Measurements from ENCODE around the gene IRGC. TPM values are rescaled to one million over a fixed set of nuclear protein-coding genes. Genes with fewer than 3 reads are reported as not detected.

IRGC gene
- total and polyA plus RNA-seq, 9 of the 15 experiments (the other 6 are each of a cell fraction or from before 2014, with no cell fraction given): not detected

DNA sequence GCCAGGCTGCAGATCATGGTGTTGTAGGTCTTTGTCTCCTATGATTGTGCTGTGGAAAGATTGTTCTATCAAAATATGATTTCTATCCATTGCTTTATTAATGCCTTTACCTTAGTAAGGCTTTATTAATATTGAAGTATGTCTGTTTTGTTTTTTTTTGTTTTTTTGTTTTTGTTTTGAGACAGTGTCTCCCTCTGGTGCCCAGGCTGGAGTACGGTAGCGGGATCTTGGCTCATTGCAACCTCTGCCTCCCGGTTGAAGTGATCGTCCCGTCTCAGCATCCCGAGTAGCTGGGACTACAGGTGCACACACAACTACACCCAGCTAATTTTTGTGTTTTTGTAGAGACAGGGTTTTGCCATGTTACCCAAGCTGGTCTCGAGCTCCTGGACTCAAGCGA, 7.7 kb downstream of the IRGC start (continued):
- TF ChIP-seq ZNF445 (CRISPR knock-in tag; IDR thresholded peaks at IDR 0.05; ENCODE audit: low read depth) (no peak), CC2D1A (IDR thresholded peaks at IDR 0.05) (peak; percentile 55), HDGF (IDR thresholded peaks at IDR 0.05) (0 out of 2 replicates have a peak, but pooled peaks have one; percentile 41), MAFK (IDR thresholded peaks at IDR 0.05; ENCODE audit: low read length) (no peak), MNT (conservative IDR thresholded peaks at IDR 0.05) (no peak), SMAD4 (CRISPR knock-in tag; conservative IDR thresholded peaks at IDR 0.05) (no peak)

- Histone ChIP-seq H3K27ac (ENCODE audit: extremely low read depth, low read depth, low read length) (no peak overlapping the region), H4K20me1 (replicated peaks; ENCODE audit: control insufficient read depth, insufficient read depth, low read length) (no peaks in the 10 kb centered on the region), H2AFZ (ENCODE audit: low read depth, low read length) (no peak overlapping the region), H3K9me3 (replicated peaks; ENCODE audit: control insufficient read depth, insufficient read depth, low read depth, low read length) (no peaks in the 10 kb centered on the region), H3K9me1 (ENCODE audit: control insufficient read depth, insufficient read depth, low read length) (no peaks in the 10 kb centered on the region), H3K4me3 (no peak overlapping the region), H3K4me1 (replicated peaks in 1 of 2; ENCODE audit: control insufficient read depth in 2 of 2, insufficient read depth in 2 of 2, low read length in 2 of 2) (peaks cover 0 to 2% of the 10 kb centered on the region in 2 experiments; a peak in 2 of 5 replicates), H3K9ac (ENCODE audit: insufficient read depth in 1 of 2, low read depth in 2 of 2, low read length in 2 of 2) (no peak overlapping the region), H3K4me2 (ENCODE audit: insufficient read depth, low read length) (no peak overlapping the region), H3K36me3 (ENCODE audit: control insufficient read depth, insufficient read depth, low read length) (peaks cover 15% of the 10 kb centered on the region; the same call in 2 of the 3 replicates), H3K79me2 (ENCODE audit: control insufficient read depth, insufficient read depth, low read length) (no peaks in the 10 kb centered on the region), H3K27me3 (ENCODE audit: control insufficient read depth in 2 of 2, insufficient read depth in 2 of 2, low read length in 2 of 2) (no peaks in the 10 kb centered on the region)
- 45% methylated on average over 7 of the region's 8 CpGs for WGBS (ENCODE audit: insufficient coverage, low coverage, missing lambda C conversion rate)
- intact Hi-C loops (cut with micrococcal nuclease) (no loop called here), in situ Hi-C loops (cut with MboI) (no loop called here)
- FAIRE-seq (no peak), DNase-seq (ENCODE audit: extremely low read depth in 1 of 4, low spot score in 3 of 4) (no peak), ATAC-seq (no peak)
- ChIA-PET POLR2A (interaction anchor here (1.2 to 2.0 kb wide), 2 partner anchors 11 to 30 kb away, joined by 5 to 8 read pairs; partner anchors contain the start of gene SMG9), CTCF (ENCODE audit: low intra/inter-chr PET ratio) (interaction anchor here (1.7 kb wide), 1 partner anchor 55 kb away, joined by 8 read pairs; the partner anchor contains the start of gene PLAUR)
- BruUV-seq (replicated peaks): no TSS peak
- TF ChIP-seq ZNF184 (CRISPR knock-in tag; IDR thresholded peaks at IDR 0.05) (no peak), ZNF24 (IDR thresholded peaks at IDR 0.05) (no peak), HNRNPH1 (optimal IDR thresholded peaks at IDR 0.05; ENCODE audit: low read depth, low read length) (no peak), CAMTA2 (CRISPR knock-in tag; conservative IDR thresholded peaks at IDR 0.05) (no peak), THRA (IDR thresholded peaks at IDR 0.05) (no peak)
- TF ChIP-seq, protein P1, sequence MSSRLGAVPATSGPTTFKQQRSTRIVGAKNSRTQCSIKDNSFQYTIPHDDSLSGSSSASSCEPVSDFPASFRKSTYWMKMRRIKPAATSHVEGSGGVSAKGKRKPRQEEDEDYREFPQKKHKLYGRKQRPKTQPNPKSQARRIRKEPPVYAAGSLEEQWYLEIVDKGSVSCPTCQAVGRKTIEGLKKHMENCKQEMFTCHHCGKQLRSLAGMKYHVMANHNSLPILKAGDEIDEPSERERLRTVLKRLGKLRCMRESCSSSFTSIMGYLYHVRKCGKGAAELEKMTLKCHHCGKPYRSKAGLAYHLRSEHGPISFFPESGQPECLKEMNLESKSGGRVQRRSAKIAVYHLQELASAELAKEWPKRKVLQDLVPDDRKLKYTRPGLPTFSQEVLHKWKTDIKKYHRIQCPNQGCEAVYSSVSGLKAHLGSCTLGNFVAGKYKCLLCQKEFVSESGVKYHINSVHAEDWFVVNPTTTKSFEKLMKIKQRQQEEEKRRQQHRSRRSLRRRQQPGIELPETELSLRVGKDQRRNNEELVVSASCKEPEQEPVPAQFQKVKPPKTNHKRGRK (tag; IDR thresholded peaks at IDR 0.05): no peak
- TF ChIP-seq, protein P2, sequence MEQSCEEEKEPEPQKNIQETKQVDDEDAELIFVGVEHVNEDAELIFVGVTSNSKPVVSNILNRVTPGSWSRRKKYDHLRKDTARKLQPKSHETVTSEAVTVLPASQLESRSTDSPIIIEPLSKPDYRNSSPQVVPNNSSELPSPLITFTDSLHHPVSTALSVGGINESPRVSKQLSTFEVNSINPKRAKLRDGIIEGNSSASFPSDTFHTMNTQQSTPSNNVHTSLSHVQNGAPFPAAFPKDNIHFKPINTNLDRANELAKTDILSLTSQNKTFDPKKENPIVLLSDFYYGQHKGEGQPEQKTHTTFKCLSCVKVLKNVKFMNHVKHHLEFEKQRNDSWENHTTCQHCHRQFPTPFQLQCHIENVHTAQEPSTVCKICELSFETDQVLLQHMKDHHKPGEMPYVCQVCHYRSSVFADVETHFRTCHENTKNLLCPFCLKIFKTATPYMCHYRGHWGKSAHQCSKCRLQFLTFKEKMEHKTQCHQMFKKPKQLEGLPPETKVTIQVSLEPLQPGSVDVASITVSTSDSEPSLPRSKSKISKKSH (CRISPR knock-in tag; IDR thresholded peaks at IDR 0.05): no peak
Observed at GRCh38 chr19:43724896-43725295, 9.0 kb downstream of the IRGC start.

Data from K562 (cell line).